Cardiac fibroblast (primary cell): ENCODE data around the gene CCDC88A.

Experiments used
- DNase-seq, 2 donors: peaks; one replicate each; pipeline versions ENCODE4 v3.0.0 to v3.0.0-alpha.2; 2010; ENCODE audit warnings: low read depth in 2 of 2
- H3K4me3 ChIP-seq, 2 donors: replicated peaks in 1 of 2; 1 replicate in 1 of 2; 2 replicates in 1 of 2; pipeline ENCODE4 v1.5.1; 2011; ENCODE audit warnings: low read depth in 2 of 2, low read length in 2 of 2, mild to moderate bottlenecking in 2 of 2, moderate library complexity in 1 of 2
- TF ChIP-seq, protein P1 (sequence below): IDR thresholded peaks from one replicate; pipeline ENCODE4 v1.5.1; 2011; ENCODE audit warnings: low read depth, mild to moderate bottlenecking, low read length, inconsistent platforms

The CCDC88A gene

GRCh38 chr2:55421326-55421725, 1.7 kb upstream of the CCDC88A start:
- DNase-seq = no peak
- TF ChIP-seq, protein P1, sequence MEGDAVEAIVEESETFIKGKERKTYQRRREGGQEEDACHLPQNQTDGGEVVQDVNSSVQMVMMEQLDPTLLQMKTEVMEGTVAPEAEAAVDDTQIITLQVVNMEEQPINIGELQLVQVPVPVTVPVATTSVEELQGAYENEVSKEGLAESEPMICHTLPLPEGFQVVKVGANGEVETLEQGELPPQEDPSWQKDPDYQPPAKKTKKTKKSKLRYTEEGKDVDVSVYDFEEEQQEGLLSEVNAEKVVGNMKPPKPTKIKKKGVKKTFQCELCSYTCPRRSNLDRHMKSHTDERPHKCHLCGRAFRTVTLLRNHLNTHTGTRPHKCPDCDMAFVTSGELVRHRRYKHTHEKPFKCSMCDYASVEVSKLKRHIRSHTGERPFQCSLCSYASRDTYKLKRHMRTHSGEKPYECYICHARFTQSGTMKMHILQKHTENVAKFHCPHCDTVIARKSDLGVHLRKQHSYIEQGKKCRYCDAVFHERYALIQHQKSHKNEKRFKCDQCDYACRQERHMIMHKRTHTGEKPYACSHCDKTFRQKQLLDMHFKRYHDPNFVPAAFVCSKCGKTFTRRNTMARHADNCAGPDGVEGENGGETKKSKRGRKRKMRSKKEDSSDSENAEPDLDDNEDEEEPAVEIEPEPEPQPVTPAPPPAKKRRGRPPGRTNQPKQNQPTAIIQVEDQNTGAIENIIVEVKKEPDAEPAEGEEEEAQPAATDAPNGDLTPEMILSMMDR = no peak
- H3K4me3 ChIP-seq = no peak overlapping the region

DNA sequence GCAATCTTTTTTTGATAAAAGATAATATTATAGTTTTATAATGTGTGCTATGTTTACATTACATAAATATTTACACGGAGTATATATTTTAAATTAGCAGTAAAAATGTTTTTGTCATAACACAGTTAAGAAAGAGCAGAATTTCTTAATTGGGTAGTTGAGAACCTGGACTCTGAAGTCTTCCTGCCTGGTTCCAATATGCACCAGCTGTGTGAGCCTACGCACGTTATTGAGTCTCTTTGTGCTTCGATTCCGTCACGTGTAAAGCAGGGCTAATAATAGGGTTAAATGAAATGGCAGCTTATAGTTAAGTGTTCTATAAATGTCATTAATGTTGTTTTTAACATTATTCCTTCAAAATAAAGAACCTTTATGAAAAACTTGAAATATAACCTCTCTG, 1.2 kb upstream of the CCDC88A start:
- TF ChIP-seq, protein P1 = no peak
- H3K4me3 ChIP-seq = peak overlapping the region in 1 of 2 donors; percentile 93
- DNase-seq = no peak

GRCh38 chr2:55420439-55420725, 726 bp upstream of the CCDC88A start:
- TF ChIP-seq, protein P1 = no peak
- H3K4me3 ChIP-seq = peak overlapping the region; percentile 56 to 93
- no peak for DNase-seq

GRCh38 chr2:55419233-55419678, 400 bp downstream of the CCDC88A start:
- peak overlapping the region; percentile 93 to 96 for H3K4me3 ChIP-seq

DNA sequence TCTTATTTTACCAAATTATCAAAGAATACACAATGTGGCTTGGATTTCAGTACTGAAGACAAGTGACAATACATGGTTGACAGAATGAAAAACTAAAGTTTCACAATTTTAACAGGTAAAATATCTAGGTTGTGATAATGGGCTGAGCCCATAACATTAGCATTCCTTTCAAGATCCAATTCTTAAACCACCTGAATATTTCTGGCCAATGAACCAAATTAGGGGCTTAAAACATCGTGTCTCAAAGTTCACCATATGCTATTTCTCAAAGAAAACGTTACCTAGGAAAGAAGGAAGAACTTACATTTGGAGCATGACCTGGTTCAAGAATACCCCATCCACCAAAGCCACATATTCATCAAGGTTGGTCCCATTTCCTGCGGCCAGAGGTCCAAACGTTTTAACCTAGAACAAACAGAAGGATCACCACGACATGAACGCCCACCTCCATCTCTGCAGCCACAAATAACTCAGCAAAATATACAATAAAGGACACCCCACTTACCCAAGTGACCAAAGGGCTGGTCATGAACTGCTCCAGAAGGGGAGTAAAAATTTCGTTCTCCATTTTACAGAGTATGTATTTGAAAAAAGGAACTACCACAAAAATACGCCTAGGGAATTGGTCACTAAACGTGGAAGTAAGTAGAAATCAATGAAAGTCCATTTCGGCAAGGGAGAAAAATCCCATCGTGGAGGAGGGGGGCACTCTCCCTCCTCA, 984 bp downstream of the CCDC88A start:
- DNase-seq = peak in 1 of 2 donors; percentile 18
- TF ChIP-seq, protein P1 = no peak
- peak overlapping the region; percentile 93 to 96 for H3K4me3 ChIP-seq

More at GRCh38 chr2:55419233-55419678, 400 bp downstream of the CCDC88A start:
- TF ChIP-seq, protein P1 = no peak
- DNase-seq = peak; percentile 39 to 42

GRCh38 chr2:55418072-55418471, 1.6 kb downstream of the CCDC88A start:
- peak in 1 of 2 donors; percentile 22 for DNase-seq
- H3K4me3 ChIP-seq = peak overlapping the region; percentile 93 to 96
- TF ChIP-seq, protein P1 = no peak
